Measurements from ENCODE around the gene AHNAK2.

DNA sequence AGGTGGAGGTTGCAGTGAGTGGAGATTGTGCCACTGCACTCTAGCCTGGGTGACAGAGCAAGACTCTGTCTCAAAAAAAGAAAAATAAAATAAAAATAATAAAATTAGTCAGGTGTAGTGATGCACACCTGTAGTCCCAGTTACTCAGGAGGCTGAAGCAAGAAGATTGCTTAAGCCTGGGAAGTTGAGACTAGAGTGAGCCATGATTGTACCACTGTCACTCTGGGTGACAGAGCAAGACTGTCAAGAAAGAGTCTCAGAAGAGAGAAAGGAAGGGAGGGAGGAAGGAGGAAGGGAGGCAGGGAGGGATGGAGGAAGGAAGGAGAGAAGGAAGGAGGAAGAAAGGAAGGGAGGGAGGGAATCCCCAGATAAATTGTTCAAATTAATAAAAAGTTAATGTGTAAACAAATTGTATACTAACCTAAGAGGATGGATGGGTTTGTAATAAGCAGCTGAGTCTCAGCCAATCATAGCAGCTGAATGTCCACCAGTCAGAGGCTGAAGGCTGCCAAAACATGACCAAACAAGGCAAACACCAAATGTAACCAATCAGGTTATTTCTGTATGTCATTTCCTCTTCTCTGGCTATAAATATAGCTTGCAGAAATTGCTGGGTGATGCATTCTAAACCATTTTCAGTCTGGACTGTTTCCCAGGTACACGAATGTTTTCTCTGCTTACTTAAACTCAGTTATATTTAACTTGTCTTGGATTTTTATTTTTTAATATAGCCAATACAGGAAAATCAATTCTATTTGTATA is 48.8 kb upstream of the AHNAK2 start:
- TF ChIP-seq, protein P1, sequence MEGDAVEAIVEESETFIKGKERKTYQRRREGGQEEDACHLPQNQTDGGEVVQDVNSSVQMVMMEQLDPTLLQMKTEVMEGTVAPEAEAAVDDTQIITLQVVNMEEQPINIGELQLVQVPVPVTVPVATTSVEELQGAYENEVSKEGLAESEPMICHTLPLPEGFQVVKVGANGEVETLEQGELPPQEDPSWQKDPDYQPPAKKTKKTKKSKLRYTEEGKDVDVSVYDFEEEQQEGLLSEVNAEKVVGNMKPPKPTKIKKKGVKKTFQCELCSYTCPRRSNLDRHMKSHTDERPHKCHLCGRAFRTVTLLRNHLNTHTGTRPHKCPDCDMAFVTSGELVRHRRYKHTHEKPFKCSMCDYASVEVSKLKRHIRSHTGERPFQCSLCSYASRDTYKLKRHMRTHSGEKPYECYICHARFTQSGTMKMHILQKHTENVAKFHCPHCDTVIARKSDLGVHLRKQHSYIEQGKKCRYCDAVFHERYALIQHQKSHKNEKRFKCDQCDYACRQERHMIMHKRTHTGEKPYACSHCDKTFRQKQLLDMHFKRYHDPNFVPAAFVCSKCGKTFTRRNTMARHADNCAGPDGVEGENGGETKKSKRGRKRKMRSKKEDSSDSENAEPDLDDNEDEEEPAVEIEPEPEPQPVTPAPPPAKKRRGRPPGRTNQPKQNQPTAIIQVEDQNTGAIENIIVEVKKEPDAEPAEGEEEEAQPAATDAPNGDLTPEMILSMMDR (IDR thresholded peaks at IDR 0.05) = no peak
- no peak for TF ChIP-seq EZH2 (IDR thresholded peaks at IDR 0.05; ENCODE audit: borderline replicate concordance, insufficient read depth, low read depth, low read length, poor library complexity, severe bottlenecking)
